CD14-positive monocyte (primary cell): ENCODE measurements around the gene ACTL6B. TPM values are rescaled to one million over a fixed set of nuclear protein-coding genes. Genes with fewer than 3 reads are reported as not detected.

Experiments used
- DNase-seq, 3 donors: peaks; one replicate each; pipeline ENCODE4 v3.0.0-alpha.2; 2011 to 2022
- H2AFZ ChIP-seq: 2 replicates; pipeline ENCODE4 v1.6.0; 2012; ENCODE audit warnings: mild to moderate bottlenecking, low read depth, low read length, inconsistent platforms; ENCODE audit not compliant: insufficient read depth, poor library complexity, severe bottlenecking
- H3K27ac ChIP-seq, 2 donors: 1 replicate in 1 of 2; 2 replicates in 1 of 2; pipeline ENCODE4 v1.5.1; 2012 to 2013; ENCODE audit warnings: low read length in 2 of 2, control low read depth in 1 of 2, inconsistent platforms in 1 of 2, low read depth in 1 of 2, mild to moderate bottlenecking in 1 of 2
- H3K27me3 ChIP-seq, 2 donors: one replicate each; pipeline versions ENCODE4 v1.6.0 to v1.6.1; 2011 to 2013; ENCODE audit warnings: low read length in 2 of 2; ENCODE audit not compliant: control insufficient read depth in 2 of 2, insufficient read depth in 2 of 2
- H3K36me3 ChIP-seq, 2 donors: replicated peaks in 1 of 2; 1 replicate in 1 of 2; 2 replicates in 1 of 2; pipeline versions ENCODE4 v1.5.1 to v1.6.1; 2012 to 2013; ENCODE audit warnings: low read length in 2 of 2, control low read depth in 1 of 2, inconsistent platforms in 1 of 2, mild to moderate bottlenecking in 1 of 2; ENCODE audit not compliant: insufficient read depth in 2 of 2, control insufficient read depth in 1 of 2
- H3K4me1 ChIP-seq, 2 donors: 1 replicate in 1 of 2; 2 replicates in 1 of 2; pipeline versions ENCODE4 v1.5.1 to v1.6.1; 2012 to 2013; ENCODE audit warnings: low read length in 2 of 2, control low read depth in 1 of 2, inconsistent platforms in 1 of 2, mild to moderate bottlenecking in 1 of 2, moderate library complexity in 1 of 2; ENCODE audit not compliant: insufficient read depth in 2 of 2, control insufficient read depth in 1 of 2
- H3K4me2 ChIP-seq: replicated peaks from 2 replicates; pipeline ENCODE3; 2012; ENCODE audit warnings: low read length, moderate library complexity, mild to moderate bottlenecking; ENCODE audit not compliant: poor library complexity, severe bottlenecking; ENCODE audit errors: extremely low read depth
- H3K4me3 ChIP-seq, 3 experiments: fragments of 200-600 bp in 1 of 3; sonication (generic) in 1 of 3; replicated peaks in 1 of 3; 1 replicate in 2 of 3; 2 replicates in 1 of 3; pipeline ENCODE4 v1.5.1; 2011 to 2013; ENCODE audit warnings: low read length in 3 of 3, mild to moderate bottlenecking in 3 of 3, control low read depth in 2 of 3, low read depth in 2 of 3, inconsistent platforms in 1 of 3, moderate library complexity in 1 of 3
- H3K79me2 ChIP-seq: 2 replicates; pipeline ENCODE4 v1.6.0; 2012; ENCODE audit warnings: mild to moderate bottlenecking, control low read depth, inconsistent platforms, low read length, moderate library complexity; ENCODE audit not compliant: insufficient read depth
- H3K9ac ChIP-seq: 2 replicates; pipeline ENCODE4 v1.6.0; 2017; ENCODE audit warnings: low read length, mild to moderate bottlenecking; ENCODE audit not compliant: insufficient read depth, poor library complexity, severe bottlenecking
- H3K9me3 ChIP-seq, 2 donors: replicated peaks in 1 of 2; 1 replicate in 1 of 2; 2 replicates in 1 of 2; pipeline versions ENCODE4 v1.5.1 to v1.6.1; 2012 to 2013; ENCODE audit warnings: low read length in 2 of 2, control low read depth in 1 of 2; ENCODE audit not compliant: control insufficient read depth in 1 of 2, insufficient read depth in 1 of 2
- H4K20me1 ChIP-seq: 2 replicates; pipeline ENCODE4 v1.6.0; 2012; ENCODE audit warnings: mild to moderate bottlenecking, low read length, control low read depth, moderate library complexity; ENCODE audit not compliant: insufficient read depth
- H3K27ac Mint-ChIP-seq, 7 donors: one replicate each; pipeline ENCODE4 v1.8.0; 2020; ENCODE audit warnings: mild to moderate bottlenecking in 7 of 7, mixed read lengths in 7 of 7, moderate library complexity in 6 of 7, inconsistent platforms in 2 of 7
- H3K27me3 Mint-ChIP-seq, 3 donors: one replicate each; pipeline ENCODE4 v1.8.0; 2021 to 2022; ENCODE audit warnings: low read depth in 3 of 3, mild to moderate bottlenecking in 3 of 3, mixed read lengths in 3 of 3, moderate library complexity in 3 of 3, inconsistent platforms in 1 of 3
- H3K36me3 Mint-ChIP-seq, 2 donors: one replicate each; pipeline ENCODE4 v1.8.0; 2020; ENCODE audit warnings: mixed read lengths in 2 of 2, inconsistent platforms in 1 of 2, mild to moderate bottlenecking in 1 of 2
- H3K4me1 Mint-ChIP-seq: one replicate; pipeline ENCODE4 v1.8.0; 2020; ENCODE audit warnings: mild to moderate bottlenecking, mixed read lengths
- H3K4me3 Mint-ChIP-seq, 2 donors: one replicate each; pipeline ENCODE4 v1.8.0; 2020; ENCODE audit warnings: mild to moderate bottlenecking in 2 of 2, mixed read lengths in 2 of 2, moderate library complexity in 1 of 2
- H3K9me3 Mint-ChIP-seq, 7 donors: one replicate each; pipeline ENCODE4 v1.8.0; 2020 to 2022; ENCODE audit warnings: mixed read lengths in 7 of 7, mild to moderate bottlenecking in 6 of 7, moderate library complexity in 6 of 7, inconsistent platforms in 2 of 7
- CTCF ChIP-seq: fragments of 200-600 bp; IDR thresholded peaks from one replicate; pipeline ENCODE4 v1.8.0; 2022; ENCODE audit warnings: antibody characterized with exemption, mild to moderate bottlenecking
- WGBS: methylation state at CpG from one replicate; pipeline ENCODE4 v1.1.5; 2013; ENCODE audit warnings: missing lambda C conversion rate; ENCODE audit not compliant: insufficient coverage; 5-methylcytosine and 5-hydroxymethylcytosine counted together
- intact Hi-C, 2 donors: fragments of 100-400 bp; cut with micrococcal nuclease; formaldehyde crosslinking; loops; one replicate each; pipeline versions ENCODE4 v1.15.0 to v1.15.1; 2023
- polyA plus RNA-seq, 3 donors: library from polyadenylated mRNA; depleted of rRNA in 1 of 3; unstranded in 2 of 3; stranded (reverse) in 1 of 3; fragments of 300-500 nt in 2 of 3; fragments of >200 nt in 1 of 3; fragmentation: Illumina TruSeq in 2 of 3; gene quantifications; 1 replicate in 2 of 3; 2 replicates in 1 of 3; pipeline ENCODE4 v1.2.3, GENCODE V29; 2012 to 2021

Gene ACTL6B
- polyA plus RNA-seq, 3 donors: not detected

- H3K4me3 ChIP-seq: peak overlapping the region in 1 of 3 experiments; percentile 90
Measured at GRCh38 chr7:100602889-100603725, 53.1 kb downstream of the ACTL6B start.

GRCh38 chr7:100600730-100601038 lies 55.6 kb downstream of the ACTL6B start:
- Histone ChIP-seq H3K36me3 (no peaks in the 10 kb centered on the region), H3K27me3 (peaks cover 0 to 15% of the 10 kb centered on the region in 2 donors), H2AFZ (no peak overlapping the region), H4K20me1 (no peaks in the 10 kb centered on the region), H3K4me1 (peaks cover 20 to 22% of the 10 kb centered on the region in 2 donors), H3K4me3 (no peak overlapping the region), H3K4me2 (no peak overlapping the region), H3K79me2 (no peaks in the 10 kb centered on the region), H3K27ac (no peak overlapping the region), H3K9ac (no peak overlapping the region), H3K9me3 (no peaks in the 10 kb centered on the region)
- H3K9me3 Mint-ChIP-seq: peaks cover 0 to 5% (median 0%) of the 10 kb centered on the region in 7 donors
- peaks cover 17% of the 10 kb centered on the region for H3K4me1 Mint-ChIP-seq
- no peak for TF ChIP-seq CTCF
- H3K4me3 Mint-ChIP-seq: no peak overlapping the region
- peaks cover 15 to 26% (median 23%) of the 10 kb centered on the region in 3 donors for H3K27me3 Mint-ChIP-seq
- intact Hi-C loops: no loop called here
- DNase-seq: no peak
- WGBS: 98% methylated on average over 7 of the region's 9 CpGs
- no peak overlapping the region for H3K27ac Mint-ChIP-seq
- H3K36me3 Mint-ChIP-seq: peaks cover 0 to under 1% of the 10 kb centered on the region in 2 donors

More at GRCh38 chr7:100602889-100603725, 53.1 kb downstream of the ACTL6B start:
- peak overlapping the region in 1 of 2 donors; percentile 20 for H3K4me3 Mint-ChIP-seq
- H3K4me1 Mint-ChIP-seq: peaks cover 21% of the 10 kb centered on the region
- DNase-seq: no peak
- H3K4me1 ChIP-seq: peaks cover 24 to 26% of the 10 kb centered on the region in 2 donors
- no peaks in the 10 kb centered on the region for H3K79me2 ChIP-seq
- intact Hi-C loops: no loop called here
- WGBS: 86% methylated on average over 3 of the region's 21 CpGs
- H2AFZ ChIP-seq: peak overlapping the region; percentile 92
- H3K36me3 ChIP-seq: no peaks in the 10 kb centered on the region
- no peak overlapping the region for H3K9ac ChIP-seq
- TF ChIP-seq CTCF: no peak
- H3K36me3 Mint-ChIP-seq: peaks cover 0 to 4% of the 10 kb centered on the region in 2 donors
- peaks cover 20 to 42% (median 39%) of the 10 kb centered on the region in 3 donors for H3K27me3 Mint-ChIP-seq
- H3K9me3 ChIP-seq: no peaks in the 10 kb centered on the region
- no peak overlapping the region for H3K27ac ChIP-seq
- no peak overlapping the region for H3K27ac Mint-ChIP-seq
- H4K20me1 ChIP-seq: no peaks in the 10 kb centered on the region
- H3K9me3 Mint-ChIP-seq: peaks cover 0 to 5% (median 0%) of the 10 kb centered on the region in 7 donors
- peaks cover 0 to 24% of the 10 kb centered on the region in 2 donors for H3K27me3 ChIP-seq
- peak overlapping the region; percentile 90 for H3K4me2 ChIP-seq
